ENCODE measurements around the gene BTG3. TPM values are rescaled to one million over a fixed set of nuclear protein-coding genes. Genes with fewer than 3 reads are reported as not detected.

Gene BTG3
- total RNA-seq, 1 experiment from 2014 or later = 39.0 TPM

GRCh38 chr21:17578876-17579275, 33.8 kb downstream of the BTG3 start:
- no peaks in the 10 kb centered on the region for H3K4me1 Mint-ChIP-seq (ENCODE audit: low read depth, unreplicated experiment)
- no peak overlapping the region for H3K4me3 Mint-ChIP-seq (ENCODE audit: low read depth, unreplicated experiment)
- no peak for DNase-seq
- peaks cover 4% of the 10 kb centered on the region for H3K36me3 Mint-ChIP-seq (ENCODE audit: insufficient read depth, unreplicated experiment)
- BruUV-seq (replicated peaks) = no TSS peak
- no peak overlapping the region for H3K27ac Mint-ChIP-seq (ENCODE audit: unreplicated experiment)
- no peaks in the 10 kb centered on the region for H3K9me3 Mint-ChIP-seq (ENCODE audit: low read depth, unreplicated experiment)
- CTCF ChIA-PET = no interaction called here
- intact Hi-C loops (cut with micrococcal nuclease; ENCODE audit: unreplicated experiment) = no loop called here
- no peak for TF ChIP-seq CTCF (IDR thresholded peaks at IDR 0.05; ENCODE audit: unreplicated experiment)
- H3K27me3 Mint-ChIP-seq (ENCODE audit: unreplicated experiment) = no peaks in the 10 kb centered on the region

DNA sequence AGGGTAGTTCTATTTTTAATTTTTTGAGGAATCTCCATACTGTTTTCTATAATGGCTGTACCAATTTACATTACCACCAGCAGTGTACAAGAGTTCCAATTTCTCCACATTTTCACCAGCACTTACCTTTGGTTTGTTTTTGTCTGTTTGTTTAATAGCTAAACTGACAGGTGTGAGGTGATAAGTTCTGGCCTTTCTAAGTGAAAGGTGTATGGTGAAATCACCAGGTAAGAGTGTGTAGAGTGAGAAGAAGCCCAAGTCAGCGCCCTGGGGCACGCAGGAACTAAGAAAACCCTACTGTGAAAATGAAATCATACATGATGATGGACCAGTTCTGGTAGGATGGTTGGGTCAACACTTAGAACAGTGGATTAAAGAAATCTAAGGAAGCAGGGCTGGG, 34.5 kb downstream of the BTG3 start:
- Mint-ChIP-seq H3K36me3 (ENCODE audit: insufficient read depth, unreplicated experiment) (peaks cover 4% of the 10 kb centered on the region), H3K27ac (ENCODE audit: unreplicated experiment) (no peak overlapping the region), H3K9me3 (ENCODE audit: low read depth, unreplicated experiment) (no peaks in the 10 kb centered on the region), H3K4me1 (ENCODE audit: low read depth, unreplicated experiment) (no peaks in the 10 kb centered on the region), H3K27me3 (ENCODE audit: unreplicated experiment) (no peaks in the 10 kb centered on the region), H3K4me3 (ENCODE audit: low read depth, unreplicated experiment) (no peak overlapping the region)
- intact Hi-C loops (cut with micrococcal nuclease; ENCODE audit: unreplicated experiment) = no loop called here
- DNase-seq = no peak
- no peak for TF ChIP-seq CTCF (IDR thresholded peaks at IDR 0.05; ENCODE audit: unreplicated experiment)
- CTCF ChIA-PET = no interaction called here
- BruUV-seq (replicated peaks) = no TSS peak

DNA sequence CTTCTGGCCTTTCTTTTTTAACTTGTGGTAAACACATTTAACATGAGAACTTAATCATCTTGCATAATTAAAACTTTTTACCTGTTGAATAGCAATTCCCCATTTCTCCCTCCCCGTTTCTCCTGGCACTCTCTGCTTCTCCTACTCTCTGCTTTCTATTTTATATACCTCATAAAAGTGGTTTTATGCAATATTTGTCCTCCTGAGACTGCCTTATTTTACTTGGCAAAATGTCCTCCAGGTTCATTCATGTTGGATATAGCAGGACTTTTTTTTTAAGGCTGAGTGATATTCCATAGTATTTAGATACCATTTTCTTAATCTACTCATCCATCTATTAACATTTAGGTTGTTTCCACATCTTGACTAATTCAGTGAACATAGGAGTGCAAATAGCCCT, 35.0 kb downstream of the BTG3 start:
- H3K9me3 Mint-ChIP-seq (ENCODE audit: low read depth, unreplicated experiment) = no peaks in the 10 kb centered on the region
- intact Hi-C loops (cut with micrococcal nuclease; ENCODE audit: unreplicated experiment) = no loop called here
- H3K27ac Mint-ChIP-seq (ENCODE audit: unreplicated experiment) = no peak overlapping the region
- H3K36me3 Mint-ChIP-seq (ENCODE audit: insufficient read depth, unreplicated experiment) = peaks cover 4% of the 10 kb centered on the region
- DNase-seq = no peak
- CTCF ChIA-PET = no interaction called here
- no peak for TF ChIP-seq CTCF (IDR thresholded peaks at IDR 0.05; ENCODE audit: unreplicated experiment)
- H3K4me1 Mint-ChIP-seq (ENCODE audit: low read depth, unreplicated experiment) = no peaks in the 10 kb centered on the region
- BruUV-seq (replicated peaks) = no TSS peak
- H3K27me3 Mint-ChIP-seq (ENCODE audit: unreplicated experiment) = no peaks in the 10 kb centered on the region
- H3K4me3 Mint-ChIP-seq (ENCODE audit: low read depth, unreplicated experiment) = no peak overlapping the region

- BruUV-seq (replicated peaks) = no TSS peak
- no peak for DNase-seq
- Mint-ChIP-seq H3K36me3 (ENCODE audit: insufficient read depth, unreplicated experiment) (peaks cover 4% of the 10 kb centered on the region), H3K9me3 (ENCODE audit: low read depth, unreplicated experiment) (no peaks in the 10 kb centered on the region), H3K27ac (ENCODE audit: unreplicated experiment) (no peak overlapping the region), H3K4me3 (ENCODE audit: low read depth, unreplicated experiment) (no peak overlapping the region), H3K27me3 (ENCODE audit: unreplicated experiment) (no peaks in the 10 kb centered on the region), H3K4me1 (ENCODE audit: low read depth, unreplicated experiment) (no peaks in the 10 kb centered on the region)
- CTCF ChIA-PET = interaction anchor here (0.7 kb wide), 2 partner anchors 51 to 123 kb away, joined by 4 to 5 read pairs; no protein-coding TSS in a partner anchor
- TF ChIP-seq CTCF (IDR thresholded peaks at IDR 0.05; ENCODE audit: unreplicated experiment) = no peak
- intact Hi-C loops (cut with micrococcal nuclease; ENCODE audit: unreplicated experiment) = no loop called here
Observed at GRCh38 chr21:17576080-17576835, 36.4 kb downstream of the BTG3 start.
